Fibroblast of villous mesenchyme (primary cell): ENCODE data around the gene DOK5. TPM values are rescaled to one million over a fixed set of nuclear protein-coding genes. Genes with fewer than 3 reads are reported as not detected.

Experiments used
- DNase-seq: peaks from one replicate; pipeline ENCODE4 v3.0.0-alpha.2; 2010; ENCODE audit warnings: low read depth
- H3K4me3 ChIP-seq: 2 replicates; pipeline ENCODE4 v1.5.1; 2011; ENCODE audit warnings: low read depth, mild to moderate bottlenecking, low read length
- total RNA-seq: library from RNA; depleted of rRNA; stranded (reverse); fragments of >200 nt; gene quantifications from 2 replicates; pipeline ENCODE4 v1.2.3, GENCODE V29; 2012
- TF ChIP-seq, protein P1 (sequence below): IDR thresholded peaks from 2 replicates; pipeline ENCODE4 v1.5.1; 2012; ENCODE audit warnings: low read depth, mild to moderate bottlenecking, low read length; ENCODE audit not compliant: insufficient read depth

Gene DOK5
- total RNA-seq, 1 donor, result under 0.01 TPM

DNA sequence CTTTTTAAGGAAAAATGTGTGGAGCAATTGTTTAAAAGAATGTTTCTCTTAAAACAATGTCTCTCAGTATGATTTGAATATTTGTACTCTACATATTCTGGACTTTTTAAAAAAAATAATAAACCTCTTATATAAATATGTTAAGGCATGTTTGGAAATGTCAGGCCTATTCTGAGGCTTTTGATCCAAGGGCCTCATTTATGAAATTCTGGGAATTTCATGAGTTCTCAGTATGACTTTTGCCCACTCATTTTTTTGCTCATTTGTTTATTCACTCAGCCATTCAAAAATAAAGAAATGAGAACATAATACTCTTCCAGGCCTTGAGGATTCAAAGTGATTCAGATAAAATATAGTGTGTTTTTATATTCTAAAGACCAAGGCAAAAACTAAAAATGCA lies 60.4 kb downstream of the DOK5 start:
- TF ChIP-seq, protein P1, sequence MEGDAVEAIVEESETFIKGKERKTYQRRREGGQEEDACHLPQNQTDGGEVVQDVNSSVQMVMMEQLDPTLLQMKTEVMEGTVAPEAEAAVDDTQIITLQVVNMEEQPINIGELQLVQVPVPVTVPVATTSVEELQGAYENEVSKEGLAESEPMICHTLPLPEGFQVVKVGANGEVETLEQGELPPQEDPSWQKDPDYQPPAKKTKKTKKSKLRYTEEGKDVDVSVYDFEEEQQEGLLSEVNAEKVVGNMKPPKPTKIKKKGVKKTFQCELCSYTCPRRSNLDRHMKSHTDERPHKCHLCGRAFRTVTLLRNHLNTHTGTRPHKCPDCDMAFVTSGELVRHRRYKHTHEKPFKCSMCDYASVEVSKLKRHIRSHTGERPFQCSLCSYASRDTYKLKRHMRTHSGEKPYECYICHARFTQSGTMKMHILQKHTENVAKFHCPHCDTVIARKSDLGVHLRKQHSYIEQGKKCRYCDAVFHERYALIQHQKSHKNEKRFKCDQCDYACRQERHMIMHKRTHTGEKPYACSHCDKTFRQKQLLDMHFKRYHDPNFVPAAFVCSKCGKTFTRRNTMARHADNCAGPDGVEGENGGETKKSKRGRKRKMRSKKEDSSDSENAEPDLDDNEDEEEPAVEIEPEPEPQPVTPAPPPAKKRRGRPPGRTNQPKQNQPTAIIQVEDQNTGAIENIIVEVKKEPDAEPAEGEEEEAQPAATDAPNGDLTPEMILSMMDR, result no peak
- DNase-seq, result no peak
- no peak overlapping the region for H3K4me3 ChIP-seq

DNA sequence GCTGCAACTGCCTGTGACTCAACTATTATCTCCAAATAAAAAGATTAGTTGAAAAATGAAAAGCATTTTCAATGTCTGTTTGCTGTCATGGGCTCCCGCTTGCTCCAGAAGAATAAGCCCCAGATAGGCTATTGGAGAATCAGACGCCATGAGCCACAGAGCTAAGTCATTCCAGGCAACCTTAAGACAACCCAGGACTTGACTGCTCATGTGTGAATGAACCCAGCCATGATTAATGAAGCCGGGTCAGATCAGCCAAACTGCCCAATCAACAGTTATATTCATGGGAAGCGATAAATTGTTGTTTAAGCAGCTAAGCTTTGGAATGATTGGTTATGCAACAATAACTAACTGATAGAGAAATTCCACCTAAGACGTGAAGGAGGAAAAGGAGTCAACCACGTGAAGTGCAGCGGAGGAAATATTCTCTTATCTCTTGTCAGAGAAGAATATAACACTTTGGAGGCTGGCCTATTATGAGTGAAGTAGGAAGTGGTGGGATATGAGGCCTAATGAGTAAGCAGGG lies 64.2 kb downstream of the DOK5 start:
- no peak for DNase-seq
- TF ChIP-seq, protein P1, result no peak
- no peak overlapping the region for H3K4me3 ChIP-seq

DNA sequence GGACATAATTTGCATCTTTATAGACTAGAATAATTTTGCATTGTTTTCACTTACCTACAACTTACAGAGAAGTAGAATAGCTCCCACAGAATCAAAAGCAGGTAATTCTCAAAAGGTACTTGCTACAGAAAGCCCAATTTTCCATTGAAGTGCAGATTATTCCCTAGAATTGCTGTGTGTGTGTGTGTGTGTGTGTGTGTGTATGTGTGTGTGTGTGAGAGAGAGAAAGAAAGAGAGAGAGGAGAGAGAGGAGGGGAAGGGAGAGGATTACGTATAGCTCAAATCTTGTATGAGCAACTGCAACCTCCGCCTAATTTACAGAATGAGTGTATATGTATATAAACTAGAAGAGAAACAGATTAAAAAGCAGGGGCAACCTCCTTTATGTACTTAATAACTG lies 68.0 kb downstream of the DOK5 start:
- no peak overlapping the region for H3K4me3 ChIP-seq
- DNase-seq, result no peak
- TF ChIP-seq, protein P1, result no peak

DNA sequence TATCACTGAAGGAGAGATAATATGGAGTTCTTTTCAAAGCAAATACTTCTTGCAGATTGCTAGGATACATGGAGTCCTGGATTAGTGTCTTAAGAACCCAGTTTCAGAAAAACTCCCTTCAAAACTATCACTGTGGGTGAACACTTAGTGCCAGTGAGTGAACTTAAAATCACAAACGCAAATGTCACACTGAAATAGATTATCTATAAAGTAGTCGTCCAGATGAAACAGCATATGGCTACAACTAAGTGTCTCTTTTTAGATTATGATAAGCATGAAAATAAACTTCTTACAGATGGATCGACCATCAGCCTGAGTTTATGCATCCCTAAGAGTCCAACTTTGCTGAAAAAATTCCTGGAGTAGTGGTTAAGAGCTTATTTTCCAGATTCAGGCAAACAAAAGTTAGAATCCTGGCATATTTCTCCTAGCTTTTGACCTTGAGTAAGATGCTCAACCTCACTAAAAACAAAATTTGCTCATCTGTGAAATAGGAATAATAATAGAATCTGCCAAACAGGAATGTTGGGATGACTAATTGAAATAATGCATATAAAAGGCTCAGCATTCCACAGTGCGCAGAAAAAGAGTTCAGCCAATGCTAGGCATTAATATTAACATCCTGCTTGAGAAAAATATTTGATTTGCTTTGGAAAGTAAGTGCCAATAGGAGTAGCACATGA lies 70.4 kb downstream of the DOK5 start:
- no peak for DNase-seq

DNA sequence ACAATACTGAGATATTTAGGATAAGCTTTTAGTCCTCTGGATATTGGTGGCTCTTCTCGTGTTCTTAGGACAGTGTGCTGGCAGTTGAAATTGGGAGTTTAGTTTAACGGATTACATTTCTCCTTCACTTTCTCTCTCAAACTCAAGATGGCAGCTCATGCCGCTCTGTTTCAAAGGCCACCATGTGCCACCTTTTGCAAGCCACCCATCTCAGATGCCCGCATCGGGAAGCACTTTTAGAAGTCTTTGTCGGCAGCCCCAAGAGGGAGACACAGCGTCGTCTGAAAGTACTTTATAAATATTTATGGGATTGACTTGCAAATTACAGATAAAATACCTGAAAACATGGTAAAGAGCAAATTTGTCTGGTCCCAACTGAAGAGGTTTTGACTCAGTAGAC lies 73.5 kb downstream of the DOK5 start:
- TF ChIP-seq, protein P1, result no peak
- no peak for DNase-seq
- no peak overlapping the region for H3K4me3 ChIP-seq

More for the DNA sequence above, 70.4 kb downstream of the DOK5 start:
- TF ChIP-seq, protein P1, result no peak
- no peak overlapping the region for H3K4me3 ChIP-seq

DNA sequence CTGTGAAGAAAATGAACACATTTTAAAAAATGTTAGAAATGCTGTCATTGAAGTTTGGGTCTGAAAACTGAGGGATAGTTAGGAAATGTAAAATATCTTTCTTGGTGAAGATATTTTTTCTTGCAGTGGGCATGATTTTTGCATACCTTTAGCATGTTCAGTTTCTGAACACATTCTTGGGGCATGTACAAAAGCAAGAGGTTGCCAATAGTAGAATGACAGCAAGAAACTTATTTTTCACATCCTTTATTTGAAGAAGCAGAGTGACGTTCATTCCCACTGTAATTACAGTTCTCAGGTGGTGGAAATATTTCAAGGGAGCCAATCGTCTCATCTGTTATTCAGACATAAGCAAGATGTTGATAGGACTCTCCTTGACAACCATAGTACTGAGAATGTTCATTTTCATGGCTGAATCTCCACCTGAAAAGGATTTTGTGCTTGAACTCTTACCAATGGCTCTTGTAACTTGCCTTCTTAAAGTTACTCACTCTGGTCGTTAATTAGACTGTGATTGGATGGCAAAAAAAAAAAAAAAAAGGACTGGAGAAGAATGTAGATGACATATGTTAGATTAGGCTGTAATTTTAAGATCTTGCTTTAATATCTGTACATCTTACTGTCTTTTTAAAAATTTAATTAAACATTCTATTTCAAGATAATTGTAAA lies 74.4 kb downstream of the DOK5 start:
- H3K4me3 ChIP-seq, result no peak overlapping the region
- DNase-seq, result no peak
- TF ChIP-seq, protein P1, result no peak
